GM21723 (cell line): Measurements from ENCODE around the gene ART4.

Experiments
- ATAC-seq: cut with Tn5 transposase; IDR thresholded peaks from one replicate; pipeline ENCODE4 v1.9.1; 2021; ENCODE audit warnings: mild to moderate bottlenecking, moderate library complexity; ENCODE audit not compliant: unreplicated experiment

ART4 gene

DNA sequence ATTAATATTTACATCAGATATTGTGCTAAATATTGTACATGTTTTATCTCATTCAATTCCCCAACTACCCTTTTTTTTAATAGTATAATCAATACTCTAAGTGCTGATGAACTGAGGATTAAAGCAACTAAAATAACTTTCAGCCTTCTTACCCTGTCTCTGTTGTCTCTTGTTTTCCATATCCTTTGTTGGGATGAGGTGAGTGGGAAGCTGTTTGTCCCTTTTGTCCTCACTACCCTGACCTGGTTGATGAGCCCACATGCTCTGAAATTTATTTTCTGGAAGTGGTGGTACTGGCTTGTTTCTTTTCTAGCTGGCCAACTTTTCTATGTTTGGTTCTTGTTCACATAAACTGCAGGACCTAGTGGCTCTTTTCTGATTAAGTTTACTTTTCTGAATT is 9.6 kb upstream of the ART4 start:
- ATAC-seq, result no peak

- ATAC-seq, result peak; percentile 84
Observed at GRCh38 chr12:14850929-14851663, 7.8 kb upstream of the ART4 start.

DNA sequence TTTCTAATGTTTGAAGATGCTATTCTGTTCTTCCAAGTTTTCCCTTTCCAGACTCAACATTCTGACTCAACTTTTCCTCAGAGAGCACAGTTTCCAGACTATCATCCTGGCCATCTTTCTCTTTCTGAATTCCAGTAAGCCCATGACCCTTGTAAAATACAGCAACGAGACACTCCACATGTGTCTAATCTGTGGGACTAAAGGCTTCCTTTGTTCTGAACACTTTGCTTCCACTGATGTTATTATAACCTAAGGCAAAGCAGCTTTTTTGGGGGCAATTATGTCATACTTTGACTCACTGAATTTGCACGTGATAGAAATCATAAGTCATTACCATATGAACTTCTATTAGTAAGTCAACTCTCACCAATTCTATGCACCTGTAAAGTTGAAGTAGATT is 6.3 kb upstream of the ART4 start:
- no peak for ATAC-seq

DNA sequence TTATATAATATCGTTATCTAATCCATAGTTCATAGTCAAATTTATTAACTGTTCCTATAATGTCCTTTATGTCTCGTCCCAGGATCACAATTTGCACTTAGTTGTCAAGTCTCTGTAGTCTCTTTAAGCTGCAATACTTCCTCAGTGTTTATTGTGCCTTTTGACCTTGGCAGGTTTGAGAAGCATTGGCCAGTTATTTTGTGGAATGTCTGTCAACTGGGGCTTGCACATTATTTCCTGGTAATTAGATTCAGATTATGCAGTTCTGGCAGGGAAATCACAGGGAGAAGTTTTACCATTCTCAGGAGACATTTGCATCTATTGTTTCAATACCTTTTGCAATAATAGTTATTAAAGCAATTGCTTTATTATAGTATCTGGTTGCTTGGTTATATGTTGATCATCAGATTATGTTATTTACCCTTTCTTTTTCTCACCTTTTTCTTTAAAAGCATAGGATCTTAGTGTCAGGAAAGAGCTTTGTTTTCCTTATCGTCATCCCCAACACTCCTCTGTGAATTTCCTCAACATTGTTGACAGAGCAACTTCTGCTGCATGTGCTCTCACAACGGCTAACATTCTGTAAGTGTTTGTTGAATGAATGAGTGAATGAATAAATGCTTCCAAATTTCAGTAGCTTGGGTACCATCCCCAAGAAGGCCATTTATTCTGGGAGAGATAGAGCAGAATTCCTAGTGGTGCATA is 3.7 kb upstream of the ART4 start:
- ATAC-seq, result no peak

DNA sequence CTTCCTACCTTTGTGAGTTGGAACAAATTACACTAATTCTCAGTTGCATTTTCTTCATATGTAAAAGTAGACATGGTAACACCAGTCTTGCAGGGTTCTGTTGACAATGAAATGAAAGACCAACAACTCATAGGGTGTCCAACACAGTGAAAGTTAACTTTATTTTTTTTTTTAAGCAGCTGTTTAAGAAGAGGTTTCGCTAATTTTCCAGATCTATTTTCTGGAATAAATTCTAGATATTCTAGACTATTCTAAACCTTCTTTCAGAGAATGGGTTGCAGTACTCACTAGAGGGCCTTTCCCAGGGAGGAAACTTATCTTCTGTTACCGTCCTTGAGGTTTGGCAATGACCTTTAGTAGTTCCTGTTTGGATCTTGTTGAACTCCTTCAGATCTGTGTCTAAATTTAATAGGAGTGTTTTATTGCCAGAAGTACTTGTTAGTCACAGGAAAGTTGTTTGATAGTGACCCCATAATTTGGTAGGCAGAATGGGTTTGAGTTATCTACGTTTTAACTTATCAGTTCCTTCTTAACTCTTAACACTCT is 2.8 kb upstream of the ART4 start:
- no peak for ATAC-seq

DNA sequence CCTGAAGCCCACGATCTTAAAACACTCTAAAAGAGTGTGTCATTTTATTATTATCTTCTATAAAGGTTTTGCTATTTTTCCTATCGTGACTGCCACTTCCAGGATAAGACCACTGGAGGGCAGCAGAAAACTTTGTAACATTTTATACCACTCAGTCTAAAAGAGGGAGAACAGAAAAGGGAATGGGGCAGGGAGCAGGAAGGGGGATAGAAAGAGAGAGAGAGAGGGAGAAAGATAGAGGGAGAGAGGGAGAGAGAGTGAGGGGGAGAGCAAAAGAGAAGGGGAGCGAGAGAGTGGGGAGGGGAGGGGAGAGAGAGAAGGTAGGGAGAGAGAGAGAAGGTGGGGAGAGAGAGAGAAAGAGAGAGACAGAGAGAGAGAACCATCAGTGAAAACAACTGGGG is 2.0 kb upstream of the ART4 start:
- peak; percentile 72 for ATAC-seq

GRCh38 chr12:14844401-14844800 is 1.1 kb upstream of the ART4 start:
- no peak for ATAC-seq

DNA sequence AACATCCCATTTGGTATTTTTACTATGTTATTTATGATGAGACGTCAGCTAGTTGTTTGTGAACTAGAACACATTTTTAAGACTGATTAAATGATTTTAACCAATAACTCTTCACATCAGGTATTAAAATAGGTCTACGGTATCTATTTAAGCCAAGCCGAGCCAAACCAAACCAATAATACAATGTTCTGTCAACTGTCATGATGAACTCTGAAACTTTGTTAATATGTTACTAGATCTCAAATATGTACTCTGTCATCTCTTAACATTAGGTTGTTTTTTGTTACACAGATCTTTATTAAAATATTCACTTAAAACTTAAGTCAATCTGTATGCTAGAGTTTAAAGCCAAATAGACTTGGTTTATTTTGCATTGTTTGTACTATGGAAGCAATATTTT is 1.0 kb downstream of the ART4 start:
- no peak for ATAC-seq

- ATAC-seq, result no peak
Observed at GRCh38 chr12:14841761-14842160, 1.6 kb downstream of the ART4 start.

DNA sequence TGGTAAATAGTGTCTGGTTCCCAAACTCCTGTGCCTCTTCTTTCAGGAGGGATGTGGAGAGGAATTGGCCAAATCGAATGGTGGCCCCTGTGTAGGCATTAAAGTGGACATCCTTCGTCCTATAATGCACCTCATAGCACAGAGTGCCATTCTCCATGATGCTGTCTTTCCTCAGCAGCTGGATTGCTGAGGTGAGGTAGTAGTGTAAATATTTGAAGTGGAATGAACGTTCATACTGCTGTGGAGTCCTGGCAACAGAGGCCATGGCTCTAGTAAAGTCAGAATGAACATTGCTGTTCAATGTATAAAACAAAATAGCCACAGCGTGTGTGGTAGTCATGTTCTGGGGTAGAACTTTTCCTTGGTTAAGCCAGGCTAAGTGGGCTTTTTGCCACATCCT is 2.7 kb downstream of the ART4 start:
- no peak for ATAC-seq

DNA sequence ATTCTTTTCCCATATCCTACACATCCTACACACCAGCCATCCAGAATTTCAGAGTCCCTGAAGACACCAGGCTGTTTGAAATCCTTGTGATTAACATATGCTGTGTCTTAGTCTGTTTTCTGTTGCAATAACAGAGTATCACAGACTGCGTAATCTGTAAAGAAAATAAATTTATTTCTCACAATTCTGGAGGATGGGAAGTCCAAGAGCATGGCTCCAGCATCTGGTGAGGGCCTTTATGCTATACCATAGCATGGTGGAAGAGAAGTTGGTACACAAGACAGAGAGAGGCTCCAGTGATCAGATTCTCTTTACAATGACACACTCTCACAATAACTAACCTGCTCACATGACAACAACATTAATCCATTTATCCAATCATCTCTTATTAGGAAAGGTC is 4.1 kb downstream of the ART4 start:
- ATAC-seq, result no peak

DNA sequence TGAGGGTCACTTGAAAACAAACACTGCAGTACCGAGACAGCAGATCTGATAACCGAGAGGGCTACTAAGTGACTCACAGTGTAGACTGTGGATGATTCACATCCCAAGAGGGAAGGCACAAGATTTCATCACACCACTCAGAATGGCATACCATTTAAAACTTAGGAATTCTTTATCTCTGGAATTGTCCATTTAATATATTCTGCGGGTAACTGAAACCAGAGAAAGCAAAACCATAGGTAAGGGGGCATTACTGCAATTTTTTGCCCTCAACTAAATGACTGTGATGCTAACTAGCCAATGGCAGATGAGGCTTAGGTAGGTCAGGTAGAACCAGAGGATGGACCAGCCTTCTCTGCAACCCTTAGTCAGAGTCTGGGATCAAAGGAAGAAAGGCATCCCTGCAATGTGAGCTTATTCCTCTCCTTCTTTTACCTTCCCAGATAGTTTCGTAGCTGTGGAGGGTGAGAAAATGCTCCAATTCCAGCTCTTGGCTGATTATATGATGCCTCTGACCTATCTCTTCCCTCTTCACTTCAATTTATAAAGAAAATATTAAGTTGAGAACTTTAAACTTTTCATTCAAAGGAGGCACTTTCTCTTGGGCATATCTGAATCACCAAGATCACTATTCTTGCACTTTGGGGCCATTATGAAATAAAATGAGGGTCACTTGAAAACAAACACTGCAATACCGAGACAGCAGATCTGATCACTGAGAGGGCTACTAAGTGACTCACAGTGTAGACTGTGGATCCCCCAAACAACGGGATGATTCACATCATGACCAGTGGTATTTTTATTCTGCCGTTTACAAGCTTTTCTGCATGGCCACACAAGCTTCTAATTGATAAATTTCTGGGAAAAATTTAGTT is 6.8 kb downstream of the ART4 start:
- ATAC-seq, result no peak

- no peak for ATAC-seq
Observed at GRCh38 chr12:14834509-14834908, 8.8 kb downstream of the ART4 start.

DNA sequence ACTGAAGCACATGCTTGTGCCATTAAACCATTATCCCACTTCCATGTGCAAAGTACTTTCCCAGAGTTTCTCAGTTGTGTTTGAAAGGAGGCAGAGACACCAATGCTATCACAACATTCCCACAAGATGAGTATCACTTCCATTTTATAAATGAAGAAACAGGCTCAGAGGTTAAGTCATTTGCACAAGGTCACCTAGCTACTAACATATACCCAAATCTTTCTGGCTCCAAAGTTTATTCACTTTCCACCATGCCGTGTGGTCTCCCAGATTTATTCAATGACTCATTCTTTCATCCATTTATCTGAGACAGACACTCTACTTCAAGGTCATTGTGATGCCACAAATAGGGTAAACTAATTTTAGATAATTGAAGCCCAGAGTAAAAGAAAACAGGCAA is 9.4 kb downstream of the ART4 start:
- no peak for ATAC-seq

DNA sequence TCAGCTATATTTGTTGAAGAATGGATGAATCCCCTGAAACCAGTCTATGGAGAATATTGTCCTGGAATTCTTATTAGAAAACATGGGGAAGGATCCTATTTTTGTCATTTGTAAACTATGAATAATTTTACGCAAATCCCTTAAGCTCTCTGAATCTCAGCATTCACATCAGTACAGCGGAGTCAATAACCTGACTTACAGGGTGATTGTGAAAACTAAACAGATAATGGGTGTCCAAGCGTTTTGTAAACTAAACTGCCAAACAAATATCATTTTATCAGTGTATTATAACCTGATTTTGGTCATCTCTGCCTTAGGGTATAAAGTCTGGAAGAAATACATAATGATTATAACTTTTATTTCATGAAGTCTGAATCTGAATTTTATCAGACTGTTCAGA is 10.0 kb downstream of the ART4 start:
- no peak for ATAC-seq

GRCh38 chr12:14828892-14829291 is 14.4 kb downstream of the ART4 start:
- ATAC-seq, result peak; percentile 66

- ATAC-seq, result no peak
Observed at GRCh38 chr12:14827043-14827442, 16.3 kb downstream of the ART4 start.

- ATAC-seq, result no peak
Observed at GRCh38 chr12:14826491-14826890, 16.8 kb downstream of the ART4 start.

DNA sequence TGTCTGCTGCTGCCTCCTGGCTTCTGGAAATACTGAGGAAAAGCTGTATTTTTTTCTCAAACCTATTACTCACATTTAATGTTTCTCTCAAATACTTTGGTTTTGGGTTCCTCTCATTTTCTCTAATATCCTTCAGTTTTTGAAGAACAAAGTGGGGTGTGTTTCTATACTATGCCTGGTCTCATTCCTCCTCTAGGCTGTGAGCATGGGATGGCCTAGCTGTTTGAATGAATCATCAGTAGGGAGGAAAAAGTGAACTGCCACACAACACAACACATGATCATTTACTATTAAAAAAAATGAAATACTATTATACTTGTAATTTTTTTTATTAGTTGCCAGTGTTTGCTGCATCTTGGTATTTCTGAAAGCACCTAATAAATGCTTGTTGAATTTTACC is 18.1 kb downstream of the ART4 start:
- no peak for ATAC-seq

GRCh38 chr12:14824012-14824634 is 19.2 kb downstream of the ART4 start:
- ATAC-seq, result no peak

GRCh38 chr12:14814014-14814413 is 29.3 kb downstream of the ART4 start, which contains the start of gene SMCO3:
Gene SMCO3 (minus strand): TSS chr12:14814182. CDS start chr12:14806680, 7,502 bp downstream.
- ATAC-seq, result no peak
